AG04450 (cell line): ENCODE measurements around the gene SIAE. TPM values are rescaled to one million over a fixed set of nuclear protein-coding genes. Genes with fewer than 3 reads are reported as not detected.

Source experiments
- CTCF ChIA-PET: fragments of 300-600, 350-600 bp; formaldehyde crosslinking; extraction: SDS; loops from one replicate; lab custom pipeline; 2022; ENCODE audit warnings: antibody characterized with exemption, inconsistent platforms; lab: Charles Lee
- POLR2A ChIA-PET: fragments of 350-600 bp; formaldehyde crosslinking; extraction: SDS; loops from one replicate; lab custom pipeline; 2021; ENCODE audit warnings: antibody characterized with exemption, inconsistent platforms; lab: Yijun Ruan, JAX
- DNase-seq: peaks from one replicate; pipeline ENCODE4 v3.0.0-alpha.2; 2011; ENCODE audit warnings: low read depth, low spot score
- H3K27ac ChIP-seq: one replicate; pipeline ENCODE4 v1.5.1; 2012; ENCODE audit warnings: low read depth, low read length, control low read depth
- H3K27me3 ChIP-seq: one replicate; pipeline ENCODE4 v1.6.0; 2012; ENCODE audit warnings: low read length; ENCODE audit not compliant: control insufficient read depth, insufficient read depth
- H3K4me3 ChIP-seq: 2 replicates; pipeline ENCODE4 v1.5.1; 2011; ENCODE audit warnings: mild to moderate bottlenecking, low read depth, low read length, control low read depth
- H3K9me3 ChIP-seq: 2 replicates; pipeline ENCODE4 v1.5.1; 2012; ENCODE audit warnings: low read length; ENCODE audit not compliant: control insufficient read depth, insufficient read depth
- CTCF ChIP-seq: IDR thresholded peaks from 2 replicates; pipeline ENCODE4 v1.5.1; 2011; ENCODE audit warnings: low read depth, low read length, control low read depth, inconsistent platforms
- polyA minus RNA-seq: library from RNA; depleted of rRNA, polyadenylated mRNA; stranded (reverse); fragments of >200 nt; gene quantifications from 2 replicates; pipeline ENCODE4 v1.2.3, GENCODE V29; 2011; rRNA and poly(A)+ RNA removed
- polyA plus RNA-seq: library from polyadenylated mRNA; depleted of rRNA; stranded (reverse); fragments of >200 nt; gene quantifications from 2 replicates; pipeline ENCODE4 v1.2.3, GENCODE V29; 2011; rRNA removed

The SIAE gene
- 33.5 and 37.9 TPM in 2 replicates for polyA plus RNA-seq
- polyA minus RNA-seq = 10.6 and 11.8 TPM in 2 replicates

- no peaks in the 10 kb centered on the region for H3K27me3 ChIP-seq
- POLR2A ChIA-PET = interaction anchor here (0.6 to 1.4 kb wide), 7 partner anchors 66 to 210 kb away, joined by 3 to 5 read pairs (median 3); partner anchors contain the start of gene NRGN
- DNase-seq = peak; percentile 92
- peak within 1 kb of the TSS; percentile 69 for H3K27ac ChIP-seq
- CTCF ChIA-PET = interaction anchor here (0.6 to 8.7 kb wide), 8 partner anchors 29 to 403 kb away, joined by 3 to 164 read pairs (median 4); partner anchors contain the start of gene ROBO3
- H3K4me3 ChIP-seq = peak within 1 kb of the TSS; percentile 74
- TF ChIP-seq CTCF = no peak
- no peaks in the 10 kb centered on the region for H3K9me3 ChIP-seq
These were observed at the start of gene SIAE, which contains the start of gene SPA17 for GRCh38 chr11:124673333-124674167. Gene SIAE, minus strand, starts transcription at chr11:124673739. Its CDS starts 31 bp downstream, at chr11:124673708. Gene SPA17, plus strand, starts transcription at chr11:124673904. Its CDS starts 1,361 bp downstream, at chr11:124675265.

DNA sequence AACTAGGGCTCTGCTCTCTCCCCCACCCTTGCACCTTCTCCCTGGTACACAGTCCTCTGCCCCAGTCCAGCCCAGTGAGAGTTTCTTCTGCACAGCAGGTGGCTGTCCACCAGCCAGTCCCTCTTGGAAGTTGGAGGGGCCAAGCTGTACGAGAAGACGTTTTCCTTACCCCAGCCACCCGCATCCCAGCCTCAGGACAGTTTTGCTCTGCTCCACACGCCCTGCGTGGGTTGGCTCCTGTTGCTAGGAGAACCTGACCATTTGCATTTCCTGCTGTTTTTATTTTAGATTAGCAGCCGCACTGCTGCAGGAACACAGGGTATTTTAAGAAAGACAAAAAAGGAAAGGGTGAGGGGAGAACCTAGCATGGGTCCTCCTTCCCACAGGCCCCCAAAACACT lies 48.6 kb upstream of the SIAE start:
- no peak for TF ChIP-seq CTCF
- H3K4me3 ChIP-seq = no peak overlapping the region
- H3K27me3 ChIP-seq = peaks cover 41% of the 10 kb centered on the region
- no peak for DNase-seq
- no peak overlapping the region for H3K27ac ChIP-seq
- CTCF ChIA-PET = no interaction called here
- POLR2A ChIA-PET = no interaction called here
- no peaks in the 10 kb centered on the region for H3K9me3 ChIP-seq

DNA sequence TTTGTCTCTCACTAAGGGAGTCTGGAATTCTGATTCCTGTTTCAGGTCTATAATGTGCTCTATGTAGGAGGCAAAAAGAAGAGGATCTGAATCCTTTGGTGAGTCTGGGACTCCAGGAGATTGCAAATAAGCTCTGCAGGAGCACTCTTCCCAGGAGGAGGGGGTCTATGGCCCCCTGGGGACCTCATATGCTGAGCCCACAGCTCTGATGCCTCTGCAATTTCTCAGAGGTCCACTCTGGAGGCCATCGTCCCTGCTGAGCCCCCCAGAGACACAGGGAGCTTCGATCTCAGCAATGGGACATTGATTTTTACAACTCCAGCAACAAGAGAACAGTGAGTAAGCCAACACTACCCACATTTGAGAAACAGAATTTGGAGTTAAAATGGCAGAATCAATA lies 46.0 kb upstream of the SIAE start:
- Histone ChIP-seq H3K27me3 (peaks cover 45% of the 10 kb centered on the region), H3K27ac (no peak overlapping the region), H3K4me3 (no peak overlapping the region), H3K9me3 (no peaks in the 10 kb centered on the region)
- DNase-seq = no peak
- CTCF ChIA-PET = interaction anchor here (0.6 to 1.2 kb wide), 3 partner anchors 48 to 837 kb away, joined by 3 to 11 read pairs (median 3); no protein-coding TSS in a partner anchor
- no peak for TF ChIP-seq CTCF
- POLR2A ChIA-PET = no interaction called here

GRCh38 chr11:124718801-124719200 lies 45.3 kb upstream of the SIAE start:
- Histone ChIP-seq H3K27ac (no peak overlapping the region), H3K27me3 (peaks cover 45% of the 10 kb centered on the region), H3K9me3 (no peaks in the 10 kb centered on the region), H3K4me3 (no peak overlapping the region)
- POLR2A ChIA-PET = no interaction called here
- CTCF ChIA-PET = no interaction called here
- no peak for DNase-seq
- no peak for TF ChIP-seq CTCF
